Measurements from ENCODE around the gene RAB3IP. TPM values are rescaled to one million over a fixed set of nuclear protein-coding genes. Genes with fewer than 3 reads are reported as not detected.

RAB3IP gene
- total and polyA plus RNA-seq, 9 donors: 3.9 to 31.7 (median 6.7) TPM

- Histone ChIP-seq H3K27me3 (no peaks in the 10 kb centered on the region), H3K36me3 (no peaks in the 10 kb centered on the region), H3K9me3 (no peaks in the 10 kb centered on the region), H3K4me3 (no peak overlapping the region), H3K4me1 (ENCODE audit: insufficient read depth) (no peaks in the 10 kb centered on the region), H3K27ac (no peak overlapping the region)
- TF ChIP-seq EP300 (IDR thresholded peaks at IDR 0.05) (no peak), CTCF (IDR thresholded peaks at IDR 0.05) (no peak), POLR2A (IDR thresholded peaks at IDR 0.05) (no peak)
- WGBS, 3 donors: 59 to 61% (median 61%) methylated on average over 2 of the region's 2 CpGs
- DNase-seq: no peak
- intact Hi-C loops (cut with DNase I): no loop called here
These were observed 95.5 kb downstream of the RAB3IP start for GRCh38 chr12:69834147-69834546.

- Histone ChIP-seq H3K36me3 (no peaks in the 10 kb centered on the region), H3K27ac (no peak overlapping the region), H3K4me1 (ENCODE audit: insufficient read depth) (no peaks in the 10 kb centered on the region), H3K9me3 (no peaks in the 10 kb centered on the region), H3K4me3 (no peak overlapping the region), H3K27me3 (no peaks in the 10 kb centered on the region)
- DNase-seq: no peak
- intact Hi-C loops (cut with DNase I): no loop called here
- TF ChIP-seq CTCF (IDR thresholded peaks at IDR 0.05): no peak
- TF ChIP-seq EP300 (IDR thresholded peaks at IDR 0.05): no peak
- no peak for TF ChIP-seq POLR2A (IDR thresholded peaks at IDR 0.05)
These were observed 95.9 kb downstream of the RAB3IP start for GRCh38 chr12:69834576-69834975.

GRCh38 chr12:69835081-69835480 is 96.4 kb downstream of the RAB3IP start:
- TF ChIP-seq POLR2A (IDR thresholded peaks at IDR 0.05): no peak
- no peak for TF ChIP-seq CTCF (IDR thresholded peaks at IDR 0.05)
- no peak for TF ChIP-seq EP300 (IDR thresholded peaks at IDR 0.05)
- Histone ChIP-seq H3K27ac (no peak overlapping the region), H3K4me3 (no peak overlapping the region), H3K36me3 (no peaks in the 10 kb centered on the region), H3K27me3 (no peaks in the 10 kb centered on the region), H3K9me3 (no peaks in the 10 kb centered on the region), H3K4me1 (ENCODE audit: insufficient read depth) (no peaks in the 10 kb centered on the region)
- DNase-seq: no peak
- intact Hi-C loops (cut with DNase I): no loop called here
- 31 to 40% (median 38%) methylated on average over 3 of the region's 3 CpGs for WGBS, 3 donors

GRCh38 chr12:69836015-69836414 is 97.4 kb downstream of the RAB3IP start:
- WGBS, 3 donors: 89 to 95% (median 92%) methylated on average over 13 of the region's 13 CpGs
- Histone ChIP-seq H3K9me3 (no peaks in the 10 kb centered on the region), H3K27me3 (no peaks in the 10 kb centered on the region), H3K27ac (no peak overlapping the region), H3K4me3 (no peak overlapping the region), H3K36me3 (no peaks in the 10 kb centered on the region), H3K4me1 (ENCODE audit: insufficient read depth) (no peaks in the 10 kb centered on the region)
- no peak for DNase-seq
- TF ChIP-seq EP300 (IDR thresholded peaks at IDR 0.05) (no peak), POLR2A (IDR thresholded peaks at IDR 0.05) (no peak), CTCF (IDR thresholded peaks at IDR 0.05) (no peak)
- intact Hi-C loops (cut with DNase I): no loop called here

- Histone ChIP-seq H3K27ac (no peak overlapping the region), H3K9me3 (no peaks in the 10 kb centered on the region), H3K27me3 (no peaks in the 10 kb centered on the region), H3K4me3 (no peak overlapping the region), H3K36me3 (no peaks in the 10 kb centered on the region), H3K4me1 (ENCODE audit: insufficient read depth) (no peaks in the 10 kb centered on the region)
- DNase-seq: no peak
- WGBS, 3 donors: 92 to 94% (median 94%) methylated on average over 4 of the region's 4 CpGs
- no peak for TF ChIP-seq EP300 (IDR thresholded peaks at IDR 0.05)
- no peak for TF ChIP-seq CTCF (IDR thresholded peaks at IDR 0.05)
- no peak for TF ChIP-seq POLR2A (IDR thresholded peaks at IDR 0.05)
- intact Hi-C loops (cut with DNase I): no loop called here
These were observed 98.5 kb downstream of the RAB3IP start for GRCh38 chr12:69837191-69837590.
